Measurements from ENCODE around the gene PTN. TPM values are rescaled to one million over a fixed set of nuclear protein-coding genes. Genes with fewer than 3 reads are reported as not detected.

PTN gene
- total and polyA plus RNA-seq, 9 of the 15 experiments (the other 6 are each of a cell fraction or from before 2014, with no cell fraction given), result not detected

DNA sequence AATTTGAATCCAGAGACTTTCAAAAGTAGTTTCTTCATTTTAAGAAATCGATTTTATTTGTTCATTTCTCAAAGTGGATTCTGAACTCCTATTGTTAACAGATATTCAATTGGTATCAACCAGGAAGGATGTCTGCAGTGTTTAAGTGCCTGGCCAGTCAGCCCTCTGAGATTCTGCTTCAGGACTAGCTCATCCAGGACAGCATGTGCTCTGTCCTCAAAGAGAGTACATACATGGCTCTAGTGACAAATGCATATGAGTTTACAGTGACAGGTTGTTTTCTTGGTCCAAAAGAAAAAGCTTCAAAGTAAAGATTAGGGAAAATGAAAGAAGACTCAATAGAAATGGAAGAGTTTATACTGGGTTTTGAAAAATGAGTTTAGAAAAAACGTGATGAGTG lies 8.4 kb upstream of the PTN start:
- intact Hi-C loops (cut with micrococcal nuclease), result no loop called here
- Histone ChIP-seq H3K4me1 (replicated peaks in 1 of 2; ENCODE audit: control insufficient read depth in 2 of 2, insufficient read depth in 2 of 2, low read length in 2 of 2) (no peaks in the 10 kb centered on the region), H4K20me1 (replicated peaks; ENCODE audit: control insufficient read depth, insufficient read depth, low read length) (no peaks in the 10 kb centered on the region), H3K36me3 (ENCODE audit: control insufficient read depth, insufficient read depth, low read length) (no peaks in the 10 kb centered on the region), H3K9me1 (ENCODE audit: control insufficient read depth, insufficient read depth, low read length) (no peaks in the 10 kb centered on the region), H3K9me3 (replicated peaks; ENCODE audit: control insufficient read depth, insufficient read depth, low read depth, low read length) (no peaks in the 10 kb centered on the region), H3K27ac (ENCODE audit: extremely low read depth, low read depth, low read length) (no peak overlapping the region), H3K4me2 (ENCODE audit: insufficient read depth, low read length) (no peak overlapping the region), H3K79me2 (ENCODE audit: control insufficient read depth, insufficient read depth, low read length) (no peaks in the 10 kb centered on the region), H3K27me3 (ENCODE audit: control insufficient read depth in 2 of 2, insufficient read depth in 2 of 2, low read length in 2 of 2) (no peaks in the 10 kb centered on the region), H3K4me3 (no peak overlapping the region), H3K9ac (ENCODE audit: insufficient read depth in 1 of 2, low read depth in 2 of 2, low read length in 2 of 2) (no peak overlapping the region), H2AFZ (ENCODE audit: low read depth, low read length) (no peak overlapping the region)
- 0% methylated on average over 2 of the region's 2 CpGs for WGBS (ENCODE audit: insufficient coverage, low coverage, missing lambda C conversion rate)
- FAIRE-seq (no peak), DNase-seq (ENCODE audit: extremely low read depth in 1 of 4, low spot score in 3 of 4) (no peak), ATAC-seq (no peak)
- BruUV-seq (replicated peaks), result no TSS peak
- in situ Hi-C loops (cut with MboI), result no loop called here
- ChIA-PET CTCF (ENCODE audit: low intra/inter-chr PET ratio) (no interaction called here), POLR2A (no interaction called here)
- no peak for TF ChIP-seq RBM17 (IDR thresholded peaks at IDR 0.05; ENCODE audit: borderline replicate concordance, low read depth, low read length)

DNA sequence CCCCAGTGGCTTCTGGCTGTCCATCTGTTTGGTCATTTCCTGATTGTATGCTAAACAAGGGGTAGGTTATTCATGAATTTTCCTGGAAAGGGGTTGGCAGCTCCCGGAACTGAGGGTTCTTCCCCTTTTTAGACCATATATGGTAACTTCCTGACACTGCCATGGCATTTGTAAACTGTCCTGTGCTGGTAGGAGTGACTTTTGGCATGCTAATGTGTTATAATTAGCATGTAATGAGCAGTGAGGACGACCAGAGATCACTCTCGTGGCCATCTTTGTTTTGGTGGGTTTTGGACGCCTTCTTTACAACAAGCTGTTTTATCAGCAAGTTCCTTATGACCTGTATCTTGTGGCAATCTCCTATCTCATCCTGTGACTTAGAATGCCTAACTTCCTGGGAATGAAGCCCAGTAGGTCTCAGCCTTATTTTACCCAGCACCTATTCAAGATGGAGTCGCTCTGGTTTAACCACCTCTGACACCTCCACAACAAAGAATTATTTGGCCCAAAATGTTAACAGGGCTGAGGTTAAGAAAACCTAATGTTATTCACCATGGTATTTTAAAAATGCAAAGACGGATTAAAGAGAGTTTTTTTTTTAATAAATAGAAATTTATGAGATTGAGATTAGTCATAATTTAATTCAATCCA lies 2.4 kb upstream of the PTN start:
- Histone ChIP-seq H3K9me3 (replicated peaks; ENCODE audit: control insufficient read depth, insufficient read depth, low read depth, low read length) (no peaks in the 10 kb centered on the region), H3K9ac (ENCODE audit: insufficient read depth in 1 of 2, low read depth in 2 of 2, low read length in 2 of 2) (no peak overlapping the region), H3K4me1 (replicated peaks in 1 of 2; ENCODE audit: control insufficient read depth in 2 of 2, insufficient read depth in 2 of 2, low read length in 2 of 2) (no peaks in the 10 kb centered on the region), H3K27me3 (ENCODE audit: control insufficient read depth in 2 of 2, insufficient read depth in 2 of 2, low read length in 2 of 2) (no peaks in the 10 kb centered on the region), H3K4me3 (no peak overlapping the region), H4K20me1 (replicated peaks; ENCODE audit: control insufficient read depth, insufficient read depth, low read length) (no peaks in the 10 kb centered on the region), H3K79me2 (ENCODE audit: control insufficient read depth, insufficient read depth, low read length) (no peaks in the 10 kb centered on the region), H3K27ac (ENCODE audit: extremely low read depth, low read depth, low read length) (no peak overlapping the region), H3K9me1 (ENCODE audit: control insufficient read depth, insufficient read depth, low read length) (no peaks in the 10 kb centered on the region), H3K36me3 (ENCODE audit: control insufficient read depth, insufficient read depth, low read length) (no peaks in the 10 kb centered on the region), H2AFZ (ENCODE audit: low read depth, low read length) (no peak overlapping the region), H3K4me2 (ENCODE audit: insufficient read depth, low read length) (no peak overlapping the region)
- no peak for FAIRE-seq
- CTCF ChIA-PET (ENCODE audit: low intra/inter-chr PET ratio), result no interaction called here
- POLR2A ChIA-PET, result no interaction called here
- BruUV-seq (replicated peaks), result no TSS peak
- intact Hi-C loops (cut with micrococcal nuclease) (no loop called here), in situ Hi-C loops (cut with MboI) (no loop called here)
- DNase-seq (ENCODE audit: extremely low read depth in 1 of 4, low spot score in 3 of 4), result peak in 1 of 4 experiments; percentile 2
- 2% methylated on average over 6 of the region's 6 CpGs for WGBS (ENCODE audit: insufficient coverage, low coverage, missing lambda C conversion rate)
- ATAC-seq, result no peak
- TF ChIP-seq HSF4 (CRISPR knock-in tag; IDR thresholded peaks at IDR 0.05; ENCODE audit: borderline replicate concordance) (no peak), ZNF444 (CRISPR knock-in tag; IDR thresholded peaks at IDR 0.05) (peak; percentile 94), USF1 (CRISPR knock-in tag; IDR thresholded peaks at IDR 0.05) (no peak), BRF2 (IDR thresholded peaks at IDR 0.05; ENCODE audit: borderline replicate concordance, insufficient read depth, insufficient read length) (no peak), VEZF1 (CRISPR knock-in tag; IDR thresholded peaks at IDR 0.05) (peak; percentile 22; the same call in 1 of the 2 replicates), ELF2 (CRISPR knock-in tag; IDR thresholded peaks at IDR 0.05) (0 out of 2 replicates have a peak, but pooled peaks have one; percentile 24), ZNF23 (CRISPR knock-in tag; IDR thresholded peaks at IDR 0.05) (peak; percentile 79; the same call in 1 of the 2 replicates), CBX5 (IDR thresholded peaks at IDR 0.05; ENCODE audit: borderline replicate concordance, low read depth) (no peak)
- TF ChIP-seq, protein P1, sequence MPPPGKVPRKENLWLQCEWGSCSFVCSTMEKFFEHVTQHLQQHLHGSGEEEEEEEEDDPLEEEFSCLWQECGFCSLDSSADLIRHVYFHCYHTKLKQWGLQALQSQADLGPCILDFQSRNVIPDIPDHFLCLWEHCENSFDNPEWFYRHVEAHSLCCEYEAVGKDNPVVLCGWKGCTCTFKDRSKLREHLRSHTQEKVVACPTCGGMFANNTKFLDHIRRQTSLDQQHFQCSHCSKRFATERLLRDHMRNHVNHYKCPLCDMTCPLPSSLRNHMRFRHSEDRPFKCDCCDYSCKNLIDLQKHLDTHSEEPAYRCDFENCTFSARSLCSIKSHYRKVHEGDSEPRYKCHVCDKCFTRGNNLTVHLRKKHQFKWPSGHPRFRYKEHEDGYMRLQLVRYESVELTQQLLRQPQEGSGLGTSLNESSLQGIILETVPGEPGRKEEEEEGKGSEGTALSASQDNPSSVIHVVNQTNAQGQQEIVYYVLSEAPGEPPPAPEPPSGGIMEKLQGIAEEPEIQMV (tag; conservative IDR thresholded peaks at IDR 0.05; ENCODE audit: low read depth), result no peak
